Lower lobe of right lung (tissue), 2 donors: ENCODE measurements around the gene XPO5. TPM values are rescaled to one million over a fixed set of nuclear protein-coding genes. Genes with fewer than 3 reads are reported as not detected.

Source experiments
- ATAC-seq, 2 donors: fragments of 200-7000 bp; cut with Tn5 transposase; one replicate each; pipeline ENCODE4 v1.9.1; 2020 to 2022; ENCODE audit warnings: mild to moderate bottlenecking in 2 of 2, moderate library complexity in 2 of 2
- DNase-seq: peaks from one replicate; pipeline ENCODE4 v3.0.0-alpha.2; 2020
- H3K27ac ChIP-seq: fragments of 200-600 bp; one replicate; pipeline ENCODE4 v1.8.0; 2022
- H3K27me3 ChIP-seq: fragments of 200-600 bp; one replicate; pipeline ENCODE4 v1.8.0; 2022; ENCODE audit warnings: low read depth
- H3K36me3 ChIP-seq: fragments of 200-600 bp; one replicate; pipeline ENCODE4 v1.8.0; 2022; ENCODE audit warnings: mild to moderate bottlenecking
- H3K4me1 ChIP-seq: fragments of 200-600 bp; one replicate; pipeline ENCODE4 v1.8.0; 2022
- H3K4me3 ChIP-seq: fragments of 200-600 bp; one replicate; pipeline ENCODE4 v1.8.0; 2022; ENCODE audit warnings: mild to moderate bottlenecking
- H3K9me3 ChIP-seq: fragments of 200-600 bp; one replicate; pipeline ENCODE4 v1.8.0; 2022
- CTCF ChIP-seq: fragments of 200-600 bp; IDR thresholded peaks from one replicate; pipeline ENCODE4 v1.8.0; 2022; ENCODE audit warnings: antibody characterized with exemption, mild to moderate bottlenecking
- intact Hi-C: fragments of 100-400 bp; cut with DNase I; formaldehyde crosslinking; loops from one replicate; pipeline ENCODE4 v1.11.0; 2022
- long read RNA-seq: library from polyadenylated mRNA; unstranded; transcript quantifications from one replicate; pipeline ENCODE4 v2.0.0, GENCODE V29; 2021
- total RNA-seq: library from RNA; stranded (reverse); fragmentation: NEBNext Ultra II Directional; extraction: Animal tissue kit (Norgen Biotek cat#: 25700); gene quantifications from one replicate; pipeline ENCODE4 v1.2.1, GENCODE V29; 2021
- donor health status: DM: no; HTN: yes; CAD: no; lungs with severe emphysema.

Gene XPO5
- 29.9 TPM for total RNA-seq
- long read RNA-seq, full-length matches to known transcripts = 5 of 12 reads
- long read RNA-seq, partial matches to known transcripts = 4 of 12 reads
- long read RNA-seq, other reads (novel, unspliced or antisense) = 3 of 12 reads

DNA sequence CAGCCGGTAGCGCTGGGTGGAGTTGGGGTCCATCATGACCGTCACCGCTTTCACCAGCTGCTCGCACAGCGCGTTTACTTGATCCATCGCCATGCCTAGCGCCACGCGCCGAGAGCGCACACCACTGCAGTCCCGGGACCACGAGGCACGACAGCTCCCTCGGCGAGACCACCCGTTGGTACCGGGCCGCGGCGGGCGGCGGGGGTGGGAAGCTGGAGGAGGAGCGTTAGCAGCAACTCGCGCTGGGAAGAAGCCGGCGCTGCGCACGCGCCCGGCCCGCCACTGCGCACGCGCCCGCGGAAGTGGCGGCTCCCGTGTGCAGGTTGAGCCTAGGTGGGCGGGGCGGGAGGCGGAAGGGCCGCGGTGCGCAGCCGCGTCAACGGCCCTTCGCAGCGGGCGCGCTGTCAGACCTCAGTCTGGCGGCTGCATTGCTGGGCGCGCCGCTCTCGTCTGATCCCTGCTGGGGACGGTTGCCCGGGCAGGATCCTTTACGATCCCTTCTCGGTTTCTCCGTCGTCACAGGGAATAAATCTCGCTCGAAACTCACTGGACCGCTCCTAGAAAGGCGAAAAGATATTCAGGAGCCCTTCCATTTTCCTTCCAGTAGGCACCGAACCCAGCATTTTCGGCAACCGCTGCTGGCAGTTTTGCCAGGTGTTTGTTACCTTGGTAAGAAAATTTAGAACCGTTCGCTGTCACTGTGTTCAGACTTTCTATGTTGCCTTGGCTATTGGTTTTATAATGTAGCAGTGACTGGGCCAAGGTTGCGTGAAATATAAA, at the start of gene XPO5, which contains the start of gene POLH:
XPO5 (minus strand) TSS at position 267 of the 780 bp plus-strand sequence; CDS start at position 93, 174 bp downstream.
POLH (plus strand) TSS at position 414 of the 780 bp plus-strand sequence. CDS start 6,135 bp downstream, outside the sequence.
- Histone ChIP-seq H3K27ac (peak within 1 kb of the TSS; percentile 86), H3K36me3 (peaks cover 25% of the 10 kb centered on the region)

GRCh38 chr6:43625393-43625992, 49.7 kb upstream of the XPO5 start:
- H3K27ac ChIP-seq = no peak overlapping the region
- no peak overlapping the region for H3K4me3 ChIP-seq
- DNase-seq (no peak), ATAC-seq (no peak)
- intact Hi-C loops = no loop called here
- H3K4me1 ChIP-seq = peaks cover 27% of the 10 kb centered on the region
- H3K9me3 ChIP-seq = no peaks in the 10 kb centered on the region
- H3K36me3 ChIP-seq = peaks cover 58% of the 10 kb centered on the region
- TF ChIP-seq CTCF = no peak
- H3K27me3 ChIP-seq = no peaks in the 10 kb centered on the region

More for the DNA sequence above, at the start of gene XPO5, which contains the start of gene POLH:
- ATAC-seq (peak; percentile 99), DNase-seq (peak; percentile 95)
- Histone ChIP-seq H3K27me3 (no peaks in the 10 kb centered on the region), H3K4me1 (peaks cover 31% of the 10 kb centered on the region), H3K9me3 (no peaks in the 10 kb centered on the region), H3K4me3 (peak within 1 kb of the TSS; percentile 99)
- peak; percentile 17 for TF ChIP-seq CTCF
- intact Hi-C loops = no loop called here

DNA sequence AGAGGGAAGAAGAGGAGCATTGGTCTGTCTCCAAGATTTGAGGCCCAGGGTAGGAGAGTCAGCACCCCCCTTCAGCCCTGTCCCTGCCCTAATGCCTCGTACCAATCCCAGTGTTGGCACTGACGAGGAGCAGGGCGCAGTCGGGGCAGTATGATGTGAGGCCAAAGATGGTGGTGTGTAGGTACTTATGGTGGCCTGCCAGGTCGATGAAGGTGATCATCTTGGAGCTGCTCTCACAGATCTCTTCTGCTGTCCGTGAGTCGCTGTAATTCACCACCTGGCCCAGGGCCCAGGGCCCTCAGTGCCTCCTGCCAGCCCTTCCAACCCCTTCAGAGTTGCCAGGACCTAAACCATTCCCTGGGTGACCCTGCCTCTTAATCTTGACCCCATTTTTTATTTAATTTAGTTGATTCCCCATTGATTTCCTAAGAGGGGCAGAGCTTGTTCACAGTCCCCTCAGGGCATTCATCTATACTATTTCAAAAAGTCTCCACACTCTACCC, 49.0 kb upstream of the XPO5 start:
- no peak for DNase-seq
- H3K27ac ChIP-seq = no peak overlapping the region
- intact Hi-C loops = no loop called here
- peaks cover 27% of the 10 kb centered on the region for H3K4me1 ChIP-seq
- no peak overlapping the region for H3K4me3 ChIP-seq
- no peaks in the 10 kb centered on the region for H3K9me3 ChIP-seq
- no peak for ATAC-seq
- H3K36me3 ChIP-seq = peaks cover 65% of the 10 kb centered on the region
- no peaks in the 10 kb centered on the region for H3K27me3 ChIP-seq
- no peak for TF ChIP-seq CTCF

GRCh38 chr6:43623880-43624785, 48.3 kb upstream of the XPO5 start:
- no peak for TF ChIP-seq CTCF
- H3K4me1 ChIP-seq = peaks cover 33% of the 10 kb centered on the region
- H3K27ac ChIP-seq = no peak overlapping the region
- no peaks in the 10 kb centered on the region for H3K9me3 ChIP-seq
- H3K27me3 ChIP-seq = no peaks in the 10 kb centered on the region
- no peak overlapping the region for H3K4me3 ChIP-seq
- intact Hi-C loops = no loop called here
- peaks cover 72% of the 10 kb centered on the region for H3K36me3 ChIP-seq
- ATAC-seq (no peak), DNase-seq (no peak)

GRCh38 chr6:43622541-43622940, 46.7 kb upstream of the XPO5 start:
- Histone ChIP-seq H3K36me3 (peaks cover 79% of the 10 kb centered on the region), H3K4me3 (no peak overlapping the region), H3K27me3 (no peaks in the 10 kb centered on the region), H3K27ac (no peak overlapping the region), H3K4me1 (peaks cover 27% of the 10 kb centered on the region), H3K9me3 (no peaks in the 10 kb centered on the region)
- intact Hi-C loops = no loop called here
- ATAC-seq (no peak), DNase-seq (no peak)
- no peak for TF ChIP-seq CTCF
